CD4-positive, alpha-beta T cell treated with Interleukin-2 at 100 ng/mL for 4 hours (primary cell): Measurements from ENCODE around the gene CLDN9.
A peak's percentile ranks its signal among the peaks of the same experiment; 100 is the strongest.

Experiments
- DNase-seq: peaks from one replicate; pipeline ENCODE4 v3.0.0-alpha.2; 2020; ENCODE audit warnings: low spot score

CLDN9 gene

DNA sequence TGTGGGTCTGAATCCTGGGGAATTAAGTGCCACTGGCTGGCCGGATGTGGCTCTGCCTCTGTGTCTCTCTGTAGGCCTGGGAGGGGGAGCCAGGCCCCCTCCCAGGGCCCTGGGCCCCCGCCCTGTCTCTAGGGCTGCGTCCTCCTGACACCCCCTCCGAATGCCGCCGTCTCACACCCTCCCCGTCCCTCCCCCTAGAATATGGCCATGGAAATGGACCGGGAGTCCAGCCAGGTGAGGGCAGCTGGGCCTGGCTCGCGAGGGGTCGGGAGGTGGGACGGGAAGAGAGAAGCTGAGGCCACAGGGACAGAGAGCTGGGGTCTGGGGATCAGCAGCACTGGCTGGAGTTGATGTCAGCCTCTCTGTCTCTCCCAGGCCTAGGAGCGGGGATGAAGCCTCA lies 16.4 kb upstream of the CLDN9 start:
- no peak for DNase-seq

DNA sequence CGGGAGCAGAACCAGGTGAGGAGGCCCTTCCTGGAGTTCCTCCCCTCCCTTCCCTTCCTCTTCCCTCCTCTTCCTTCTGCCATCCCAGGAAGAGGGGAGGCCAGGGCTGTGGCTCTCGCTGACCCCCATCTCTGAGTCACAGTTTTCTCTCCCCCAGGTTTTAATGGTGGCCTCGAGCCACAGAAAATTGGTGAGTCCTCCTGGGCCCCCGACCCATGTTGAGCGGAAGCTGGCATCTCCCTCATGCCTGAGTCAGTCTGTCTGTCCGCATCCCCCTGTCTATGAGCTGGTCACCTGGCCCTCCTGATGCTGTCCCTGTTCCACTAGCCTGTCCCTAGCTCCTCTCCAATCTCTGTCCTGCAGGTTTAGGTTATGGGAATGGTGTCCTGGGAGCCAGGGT lies 12.8 kb upstream of the CLDN9 start:
- no peak for DNase-seq

DNA sequence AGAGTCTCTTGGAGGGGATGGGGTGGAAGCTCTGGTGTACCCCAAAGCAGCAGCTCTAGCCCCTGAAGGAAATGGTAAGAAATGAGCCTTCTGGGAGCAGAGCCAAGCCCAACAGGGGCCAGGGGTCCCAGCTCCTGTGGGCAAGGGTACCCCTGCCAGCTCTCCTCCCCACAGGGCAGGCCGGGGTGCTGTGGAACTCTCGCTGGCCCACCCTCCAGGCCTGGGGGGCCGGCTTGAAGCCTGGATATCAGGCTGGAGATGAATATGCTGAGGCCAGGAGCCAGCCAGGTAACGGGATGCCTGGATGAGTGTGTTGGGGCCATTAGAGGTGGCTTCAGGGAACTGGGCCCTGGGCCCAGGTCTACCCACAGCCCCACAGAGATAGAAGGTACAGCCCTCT lies 12.2 kb upstream of the CLDN9 start:
- DNase-seq = no peak

DNA sequence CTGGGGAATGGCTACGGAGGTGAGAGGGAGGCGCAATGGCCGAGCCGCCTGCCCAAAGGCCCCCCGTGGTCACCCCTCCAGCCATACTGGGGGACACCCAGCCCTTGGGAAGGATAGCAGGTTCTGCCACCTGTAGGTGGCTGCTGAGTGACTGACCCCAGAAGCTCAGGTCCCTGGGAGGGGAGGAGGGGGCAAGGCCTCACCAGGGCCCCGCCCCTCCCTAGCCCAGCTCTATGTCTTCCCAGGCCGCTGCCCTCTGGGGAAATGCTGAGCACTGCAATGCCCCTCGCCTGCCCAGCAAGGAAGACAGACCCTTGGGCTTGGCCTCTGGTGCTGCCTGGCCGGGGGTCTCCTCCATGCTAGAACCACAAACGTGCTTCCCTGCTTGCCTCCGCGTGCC lies 11.4 kb upstream of the CLDN9 start:
- DNase-seq = no peak

DNA sequence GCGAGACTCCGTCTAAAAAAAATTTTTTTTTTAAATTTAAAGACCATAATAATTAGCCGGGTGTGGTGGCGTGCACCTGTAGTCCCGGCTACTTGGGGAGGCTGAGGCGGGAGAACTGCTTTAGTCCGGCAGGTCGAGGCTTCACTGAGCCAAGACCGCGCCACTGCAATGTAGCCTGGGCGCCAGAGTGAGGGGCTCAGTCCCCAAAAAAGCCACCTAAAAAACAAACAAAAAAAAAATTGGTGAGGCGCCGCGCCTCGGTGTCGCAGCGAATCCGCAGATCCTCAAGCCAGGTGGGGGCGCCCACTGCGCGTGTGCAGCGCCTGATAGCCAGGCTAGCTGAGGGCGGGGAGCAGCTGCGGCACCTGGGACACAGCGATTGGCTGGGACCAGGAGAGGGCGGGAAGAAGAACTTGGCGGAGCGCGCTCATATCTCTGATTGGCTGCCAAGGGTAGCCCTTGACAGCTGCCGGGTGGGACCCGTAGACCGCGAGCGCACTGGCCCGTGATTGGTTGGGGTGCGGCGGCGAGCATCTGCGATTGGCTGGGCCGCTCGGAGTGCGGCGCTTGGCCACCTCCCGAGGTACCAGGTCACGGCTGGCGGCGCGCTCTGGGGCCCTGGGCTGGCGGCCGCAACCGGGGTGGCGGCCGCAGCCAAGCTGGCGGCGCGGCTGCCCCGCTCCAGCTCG lies 9.0 kb upstream of the CLDN9 start:
- DNase-seq = peak; percentile 99

DNA sequence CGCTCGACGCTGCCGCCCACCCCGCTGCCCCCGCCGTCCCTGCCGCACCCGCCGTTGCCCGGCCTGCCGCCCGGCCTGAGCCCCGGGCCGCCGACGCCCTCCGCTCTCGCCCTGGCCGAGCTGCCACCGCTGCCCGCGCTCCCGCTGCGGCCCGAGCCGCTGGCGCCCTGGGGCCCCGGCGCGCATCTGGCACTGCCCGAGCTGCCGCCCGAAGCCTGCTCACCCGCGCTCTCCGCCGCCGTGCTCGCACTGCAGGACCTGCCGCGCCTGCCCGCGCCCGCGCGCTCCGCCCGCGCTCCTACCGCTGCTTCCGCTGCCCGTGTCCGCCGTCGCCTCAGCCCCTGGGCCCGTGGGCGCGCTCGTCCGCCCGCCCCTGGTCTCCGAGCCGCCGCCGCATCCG lies 8.4 kb upstream of the CLDN9 start:
- no peak for DNase-seq

DNA sequence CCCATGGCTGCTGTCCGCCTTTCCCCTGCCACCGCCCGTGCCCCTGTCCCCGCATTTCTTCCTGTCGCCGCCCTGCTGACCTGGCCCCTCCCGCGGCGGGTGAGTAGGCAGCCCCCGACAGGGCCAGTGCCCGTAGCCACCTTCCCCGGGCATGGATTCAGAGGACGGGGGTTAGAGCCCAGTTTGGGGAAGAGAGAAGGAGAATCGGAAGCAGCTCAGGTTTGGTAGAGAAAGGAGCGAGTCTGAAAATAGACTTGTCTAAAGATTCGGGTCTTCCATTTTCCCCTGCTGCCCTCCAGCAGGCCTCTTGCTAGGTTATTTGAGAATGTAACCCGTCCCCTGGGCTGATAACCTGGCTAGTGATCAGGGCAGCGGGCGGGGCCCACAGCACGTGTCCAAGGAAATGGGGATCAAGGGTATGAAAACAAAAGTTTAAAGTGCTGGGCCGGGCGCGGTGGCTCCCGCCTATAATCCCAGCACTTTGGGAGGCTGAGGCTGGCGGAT lies 7.9 kb upstream of the CLDN9 start:
- no peak for DNase-seq

DNA sequence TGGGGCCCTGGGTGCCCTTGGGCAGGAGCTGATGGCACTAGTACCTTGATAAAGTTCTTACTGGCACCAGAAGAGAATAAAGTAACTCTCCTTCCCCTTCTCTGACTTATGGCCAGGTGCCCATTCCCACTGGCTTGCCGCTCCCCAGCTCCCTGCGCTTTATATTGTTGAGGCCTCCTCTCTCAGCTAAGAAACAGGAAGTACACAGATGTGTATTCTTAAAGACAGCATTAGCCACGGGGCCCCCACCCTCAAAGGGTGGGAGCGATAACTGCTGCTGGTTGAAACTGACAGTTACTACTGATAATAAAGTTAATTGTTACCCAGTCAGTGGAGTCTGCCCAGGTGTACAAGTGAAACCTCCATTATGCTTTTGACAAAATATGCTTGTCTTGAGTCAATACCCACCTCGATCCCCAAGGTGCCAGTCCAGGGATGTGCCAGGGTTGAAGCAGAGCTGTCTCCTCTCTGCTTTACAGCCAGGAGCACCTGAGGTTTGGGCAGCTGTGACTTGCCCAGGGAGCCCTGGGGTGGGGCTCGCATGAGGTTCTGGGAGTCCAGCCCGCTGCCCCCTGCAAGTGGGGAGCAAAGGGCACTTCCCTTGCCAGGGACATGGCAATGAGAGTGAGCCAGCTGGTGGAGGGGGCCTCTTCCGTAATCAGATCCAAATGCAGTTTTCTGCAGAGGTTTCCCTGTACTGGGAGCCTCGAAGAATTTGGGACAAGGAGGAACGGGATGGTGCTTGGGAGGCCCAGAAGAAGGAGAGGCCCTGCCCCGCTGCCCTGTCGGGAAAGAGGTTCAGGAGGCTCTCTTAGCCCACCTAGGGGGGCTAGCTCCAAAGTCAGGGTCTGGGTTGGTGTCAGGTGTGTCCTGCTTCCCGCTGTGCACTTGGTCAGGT lies 5.4 kb upstream of the CLDN9 start:
- DNase-seq = no peak

DNA sequence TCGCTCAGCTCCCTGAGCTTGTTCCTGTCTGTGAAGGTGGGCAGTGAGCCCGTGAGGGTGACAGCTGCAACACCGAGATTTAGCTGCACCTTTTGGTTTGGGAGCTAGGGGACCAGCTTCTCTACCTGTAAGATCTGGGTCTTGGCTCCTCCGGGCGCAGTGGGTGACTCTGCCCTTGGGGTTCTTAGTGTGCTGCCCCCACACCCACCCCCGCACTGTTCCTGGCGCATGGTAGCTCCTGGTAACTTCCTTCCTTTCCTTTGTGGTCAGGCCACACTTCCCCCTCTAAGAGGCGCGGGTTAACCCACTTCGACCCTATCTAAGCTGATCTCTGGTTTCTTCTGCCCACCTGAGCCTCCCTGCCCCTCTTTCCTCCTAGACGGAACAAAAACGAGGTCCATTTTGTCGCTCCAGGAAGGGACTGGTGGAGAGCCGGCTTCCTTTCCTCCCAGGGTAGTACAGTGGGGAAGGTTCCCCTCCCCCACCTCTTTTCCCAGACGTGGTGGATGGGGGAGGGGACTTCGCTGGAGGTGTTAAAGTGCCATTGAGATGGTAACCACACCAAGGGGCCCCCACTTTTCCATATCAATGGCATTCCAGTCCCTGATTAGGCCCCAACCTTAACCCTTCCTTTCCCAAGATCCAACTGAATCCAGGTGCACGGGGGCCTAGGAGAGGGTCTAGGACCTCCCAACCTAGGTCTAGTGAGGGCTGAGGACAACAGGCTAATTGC lies 4.6 kb upstream of the CLDN9 start:
- DNase-seq = peak; percentile 18

DNA sequence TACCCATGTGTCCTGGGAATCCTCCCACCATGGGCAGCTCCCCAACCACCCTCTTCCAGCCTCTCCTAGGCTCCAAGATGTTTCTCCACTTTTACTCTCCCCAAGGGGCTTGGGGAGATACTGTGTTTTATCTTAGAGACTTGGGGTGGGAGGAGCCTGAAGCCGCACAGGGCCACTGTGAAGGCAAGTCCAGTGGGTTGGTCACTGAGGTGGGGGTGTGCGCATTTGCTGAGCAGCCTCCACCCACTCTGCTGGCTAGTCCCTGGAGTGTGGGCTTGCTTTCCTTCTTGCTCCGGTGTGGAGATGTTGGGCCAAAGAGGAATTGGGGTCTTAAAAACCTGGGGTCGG lies 4.1 kb upstream of the CLDN9 start:
- no peak for DNase-seq

DNA sequence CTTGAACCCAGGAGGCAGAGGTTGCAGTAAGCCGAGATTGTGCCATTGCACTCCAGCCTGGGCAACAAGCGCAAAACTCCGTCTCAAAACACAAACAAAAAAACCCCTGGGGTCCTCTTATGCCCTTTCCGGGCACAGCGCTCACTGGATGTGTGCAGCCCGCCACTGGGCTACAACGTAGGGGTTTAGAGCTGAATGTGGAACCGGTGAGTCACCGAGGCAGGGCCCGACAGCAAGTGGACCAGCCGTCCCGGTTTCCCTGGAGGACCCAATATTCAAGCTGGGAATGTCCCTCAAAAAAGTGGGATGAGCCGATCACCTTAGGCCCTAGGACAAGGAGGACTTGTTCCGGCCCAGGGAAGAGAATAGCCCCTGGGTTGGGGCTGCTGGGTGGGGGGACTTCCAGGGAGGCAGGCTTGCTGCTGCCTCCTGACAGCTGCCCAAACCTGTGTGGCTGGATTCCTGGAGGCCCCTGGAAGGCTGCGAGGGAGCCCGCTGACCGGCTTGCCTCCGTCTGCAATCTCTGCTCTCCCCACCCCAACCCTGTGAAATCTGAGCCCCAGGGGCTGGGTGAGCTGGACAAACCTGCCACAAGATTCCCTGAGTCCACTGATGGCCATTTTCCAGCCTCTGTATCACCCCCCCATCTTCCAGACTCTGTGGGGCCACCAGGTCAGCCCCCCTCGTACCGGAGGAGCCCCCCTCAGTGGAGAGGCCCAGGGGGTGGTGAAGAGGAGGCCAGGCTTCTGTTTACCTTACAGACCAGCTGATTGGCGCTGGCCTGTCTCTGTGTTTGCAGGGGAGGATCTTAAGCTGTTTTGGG lies 2.9 kb upstream of the CLDN9 start:
- DNase-seq = no peak

DNA sequence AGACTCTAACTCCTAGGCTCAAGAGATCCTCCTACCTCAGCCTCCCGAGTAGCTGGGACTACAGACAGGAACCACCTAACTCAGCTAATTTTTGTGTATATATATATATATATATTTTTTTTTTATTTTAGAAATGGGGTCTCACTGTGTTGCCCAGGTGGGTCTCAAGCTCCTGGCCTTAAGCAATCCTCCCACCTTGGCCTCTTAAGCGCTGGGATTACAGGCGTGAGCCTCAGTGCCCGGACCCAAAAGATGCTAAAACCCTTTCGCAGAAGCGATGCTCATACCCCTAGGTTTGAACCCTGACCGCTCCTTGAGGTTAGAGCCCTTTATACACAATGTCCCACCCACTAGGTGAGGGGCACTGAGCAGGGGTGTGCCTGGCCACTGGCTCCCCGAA lies 2.2 kb upstream of the CLDN9 start:
- no peak for DNase-seq

DNA sequence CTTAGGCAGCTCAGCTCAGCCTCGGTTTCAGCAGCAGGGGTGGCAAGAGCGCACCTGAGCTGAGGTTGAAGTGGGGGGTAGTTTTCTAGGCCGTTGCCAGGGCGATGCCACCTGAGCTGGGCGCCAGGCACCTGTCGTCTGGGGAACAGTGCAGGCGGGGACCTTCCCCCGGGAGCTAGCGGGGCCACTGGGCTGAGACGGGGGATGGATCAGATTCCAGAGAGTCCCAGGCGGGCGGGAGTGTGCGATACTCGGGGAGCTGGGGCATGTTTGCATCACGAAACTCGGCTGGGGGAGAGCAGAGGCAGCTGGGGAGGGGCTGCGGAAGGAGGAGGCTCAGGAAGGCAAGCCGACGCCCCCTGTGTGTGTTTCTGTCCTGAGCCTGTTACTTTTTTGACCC lies 477 bp upstream of the CLDN9 start:
- DNase-seq = no peak

DNA sequence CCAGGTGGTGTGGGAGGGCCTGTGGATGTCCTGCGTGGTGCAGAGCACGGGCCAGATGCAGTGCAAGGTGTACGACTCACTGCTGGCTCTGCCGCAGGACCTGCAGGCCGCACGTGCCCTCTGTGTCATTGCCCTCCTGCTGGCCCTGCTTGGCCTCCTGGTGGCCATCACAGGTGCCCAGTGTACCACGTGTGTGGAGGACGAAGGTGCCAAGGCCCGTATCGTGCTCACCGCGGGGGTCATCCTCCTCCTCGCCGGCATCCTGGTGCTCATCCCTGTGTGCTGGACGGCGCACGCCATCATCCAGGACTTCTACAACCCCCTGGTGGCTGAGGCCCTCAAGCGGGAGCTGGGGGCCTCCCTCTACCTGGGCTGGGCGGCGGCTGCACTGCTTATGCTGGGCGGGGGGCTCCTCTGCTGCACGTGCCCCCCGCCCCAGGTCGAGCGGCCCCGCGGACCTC lies 798 bp downstream of the CLDN9 start:
- DNase-seq = no peak

DNA sequence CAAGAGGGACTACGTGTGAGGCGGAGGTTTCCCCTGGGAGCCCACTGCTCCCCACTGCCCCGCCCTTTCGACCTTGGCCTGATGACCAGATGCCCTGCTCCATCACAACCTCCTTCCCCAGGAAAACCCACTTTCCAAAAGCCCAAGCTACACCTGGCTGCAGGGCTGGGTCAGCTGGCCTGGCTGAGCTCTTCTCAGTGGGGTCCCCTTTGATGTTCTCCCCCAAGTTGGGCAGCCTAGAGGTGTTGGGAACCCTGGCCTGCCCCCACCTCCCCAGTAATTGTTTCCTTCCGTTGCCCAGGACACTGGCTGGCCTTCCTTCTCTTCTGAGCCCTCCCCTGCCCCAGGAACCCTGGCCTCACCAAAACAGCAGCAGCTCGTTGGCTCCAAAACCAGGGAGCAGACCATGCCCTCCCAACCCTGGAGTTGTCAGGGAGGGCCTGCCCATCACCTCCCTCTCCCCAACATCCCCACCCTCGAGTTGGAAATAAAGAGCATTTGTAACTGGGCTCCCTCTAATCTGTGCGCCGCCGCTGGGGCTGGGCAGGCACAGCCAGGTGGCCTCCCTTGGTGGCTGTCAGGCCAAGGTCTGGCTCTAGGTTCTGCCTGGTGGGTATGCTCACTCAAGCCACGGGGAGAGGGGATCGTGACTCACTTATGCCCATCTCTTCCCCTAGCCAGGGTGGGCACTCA lies 1.4 kb downstream of the CLDN9 start:
- DNase-seq = no peak

DNA sequence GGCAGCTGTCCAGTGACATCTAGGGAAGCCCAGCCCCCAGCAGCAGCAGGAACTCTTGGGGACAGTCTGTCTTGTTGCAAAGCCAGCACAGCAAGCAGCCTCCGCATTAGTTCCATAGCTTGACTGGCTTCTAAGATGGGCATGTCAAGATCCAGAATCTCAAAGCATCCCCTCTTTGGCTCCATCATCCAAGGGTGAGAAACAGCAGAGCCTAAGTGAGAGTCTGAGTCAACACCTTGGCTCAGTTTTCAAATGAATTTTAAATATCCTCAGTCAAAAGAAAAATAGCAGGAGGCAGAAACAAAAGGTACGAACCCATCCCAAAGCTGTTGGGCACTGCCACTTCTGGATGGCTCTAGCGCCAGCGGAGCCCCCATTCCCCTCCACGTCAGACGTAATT lies 2.2 kb downstream of the CLDN9 start:
- DNase-seq = no peak

DNA sequence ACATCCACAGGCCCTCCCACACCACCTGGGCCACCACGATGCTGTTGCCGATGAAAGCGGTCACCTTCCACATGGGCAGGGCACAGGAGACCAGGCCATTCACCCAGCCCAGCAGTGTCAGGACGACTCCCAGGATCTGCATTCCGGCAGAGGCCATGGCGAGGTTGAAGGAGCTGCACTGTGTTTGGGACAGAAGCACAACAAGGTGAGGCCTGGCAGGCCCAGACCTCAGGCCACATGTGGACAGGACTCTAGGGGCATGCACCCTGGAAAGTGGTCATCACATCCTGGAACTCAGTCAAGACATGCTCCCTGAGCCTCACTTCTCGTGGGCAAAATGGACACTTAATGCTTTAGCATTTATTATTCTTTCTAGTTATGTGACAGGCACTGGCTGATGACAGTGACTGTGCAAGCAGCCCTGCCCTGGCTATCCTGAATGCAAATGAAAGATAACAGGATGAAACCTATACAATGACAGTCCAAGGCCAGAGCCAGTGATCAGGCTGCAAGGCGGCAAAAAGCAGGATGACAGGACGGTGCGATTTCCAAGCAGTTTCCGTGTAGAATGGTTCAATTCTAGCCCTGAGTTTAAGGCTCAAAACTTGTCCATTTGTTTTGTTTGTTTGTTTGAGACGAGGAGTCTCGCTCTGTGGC lies 3.3 kb downstream of the CLDN9 start:
- no peak for DNase-seq

DNA sequence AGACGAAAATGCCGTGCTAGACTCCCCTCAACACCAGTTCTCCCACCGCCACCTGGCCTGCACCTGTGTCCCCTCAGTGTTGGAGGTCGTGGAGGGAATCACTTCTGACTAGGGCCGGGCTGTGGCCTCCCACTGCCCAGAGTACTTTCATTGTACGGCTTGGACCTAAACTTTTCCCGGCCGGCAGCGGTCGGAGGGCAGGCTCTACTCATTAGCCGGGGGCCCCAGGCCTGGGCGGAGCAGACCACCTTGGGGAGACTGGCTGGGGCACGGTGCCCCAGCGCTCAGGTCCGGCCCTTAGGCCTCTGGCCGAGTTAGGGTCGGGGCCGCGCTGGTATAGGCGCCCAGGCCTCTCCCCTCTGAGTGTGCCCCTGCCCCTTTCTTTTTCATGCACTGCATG lies 4.6 kb downstream of the CLDN9 start:
- no peak for DNase-seq

DNA sequence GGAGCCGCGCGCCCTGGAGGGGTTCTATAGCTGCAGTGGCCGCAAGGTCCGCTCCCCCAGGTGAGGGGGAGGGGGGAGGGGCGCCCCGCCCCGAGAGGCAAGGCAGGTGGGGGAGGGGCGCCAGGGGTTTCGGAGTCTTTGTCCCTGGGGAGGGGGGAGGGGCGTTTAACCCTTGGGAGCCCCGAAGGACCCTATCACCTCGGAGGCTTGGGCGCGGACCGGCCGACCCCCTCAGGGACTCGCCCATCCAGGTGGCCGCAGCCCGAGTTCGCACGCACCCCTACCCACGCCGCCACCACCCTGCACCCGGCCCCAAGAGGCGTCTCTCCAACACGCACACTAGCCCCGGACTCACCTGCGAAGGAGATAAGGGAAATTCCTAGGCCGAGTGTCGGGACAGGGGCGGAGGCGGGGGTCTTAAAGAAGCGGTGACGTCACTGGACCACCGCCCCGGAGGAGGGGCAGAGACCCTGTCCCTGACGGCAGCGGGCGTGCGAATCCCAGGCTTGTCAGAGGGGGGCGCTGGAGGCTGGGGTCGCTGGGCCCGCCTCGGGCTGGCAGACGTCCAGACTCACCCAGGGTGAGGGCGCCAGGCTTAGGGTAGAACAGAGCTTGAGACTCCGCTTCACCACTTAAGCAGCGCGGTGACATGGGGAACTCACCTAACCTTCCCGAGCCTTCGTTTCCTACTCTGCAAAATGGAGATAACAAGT lies 5.2 kb downstream of the CLDN9 start, which contains the start of gene CLDN6:
TSS of gene CLDN6 (minus strand) at position 390 of the 713 bp plus-strand sequence. CDS start 2,162 bp downstream, outside the sequence.
- peak; percentile 27 for DNase-seq
